HTERT RPE-1 (cell line): Measurements from ENCODE around the gene GAB4.
"Not testable (repeated sequence)": the region's sequence is repeated elsewhere in the genome, so short reads cannot be mapped to it uniquely, and the experiment has no call there.

Experiments
- in situ Hi-C: fragments of 300-500 bp; cut with MboI; formaldehyde crosslinking; loops from 4 replicates; pipeline ENCODE4 v1.14.3; 2020; ENCODE audit warnings: low sequenced_read_pairs

GAB4 gene

GRCh38 chr22:16960220-16960883 lies 47.7 kb downstream of the GAB4 start:
- in situ Hi-C loops, result no loop called here

GRCh38 chr22:16959345-16959930 lies 48.6 kb downstream of the GAB4 start:
- in situ Hi-C loops, result no loop called here

DNA sequence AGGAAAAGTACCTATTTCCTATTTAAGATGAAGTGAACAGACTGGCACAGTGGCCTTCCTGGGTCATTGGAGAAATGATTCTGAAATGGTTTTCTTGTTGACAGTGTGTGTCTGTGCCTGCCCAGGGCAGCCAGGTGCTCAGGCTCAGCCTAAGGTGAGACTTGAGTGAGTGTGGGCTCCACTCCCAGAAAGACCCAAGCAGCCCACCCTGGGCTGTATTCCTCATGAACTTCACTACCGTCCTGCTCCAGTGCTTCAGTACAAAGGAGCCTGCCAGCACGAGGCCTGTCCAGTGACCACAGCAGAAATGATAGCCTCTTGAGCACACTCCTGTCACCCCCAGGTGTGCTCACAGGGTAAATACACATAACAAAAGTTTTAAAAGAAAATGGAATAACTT lies 49.5 kb downstream of the GAB4 start:
- in situ Hi-C loops, result no loop called here

- in situ Hi-C loops, result no loop called here
These were observed 50.2 kb downstream of the GAB4 start for GRCh38 chr22:16957781-16958180.

DNA sequence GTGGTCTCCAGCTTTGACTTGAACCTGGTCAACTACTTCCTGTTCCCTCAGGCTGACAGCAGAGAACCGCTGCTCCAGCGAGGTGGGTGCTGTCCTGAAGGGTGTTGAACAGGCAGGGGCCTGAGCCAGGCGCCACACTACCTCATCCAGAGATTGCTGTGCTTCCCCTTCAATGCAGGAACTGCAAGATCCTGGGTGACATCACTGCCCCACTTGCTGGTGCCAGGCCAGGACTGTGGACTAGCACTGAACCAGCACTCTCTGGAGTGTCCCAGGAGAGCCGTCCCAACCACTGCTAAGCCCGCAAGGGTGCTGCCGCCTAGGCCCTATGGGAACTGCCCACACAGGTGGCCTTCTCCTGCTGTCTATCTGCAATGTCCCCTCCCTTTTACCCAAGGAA lies 51.7 kb downstream of the GAB4 start:
- in situ Hi-C loops, result no loop called here

DNA sequence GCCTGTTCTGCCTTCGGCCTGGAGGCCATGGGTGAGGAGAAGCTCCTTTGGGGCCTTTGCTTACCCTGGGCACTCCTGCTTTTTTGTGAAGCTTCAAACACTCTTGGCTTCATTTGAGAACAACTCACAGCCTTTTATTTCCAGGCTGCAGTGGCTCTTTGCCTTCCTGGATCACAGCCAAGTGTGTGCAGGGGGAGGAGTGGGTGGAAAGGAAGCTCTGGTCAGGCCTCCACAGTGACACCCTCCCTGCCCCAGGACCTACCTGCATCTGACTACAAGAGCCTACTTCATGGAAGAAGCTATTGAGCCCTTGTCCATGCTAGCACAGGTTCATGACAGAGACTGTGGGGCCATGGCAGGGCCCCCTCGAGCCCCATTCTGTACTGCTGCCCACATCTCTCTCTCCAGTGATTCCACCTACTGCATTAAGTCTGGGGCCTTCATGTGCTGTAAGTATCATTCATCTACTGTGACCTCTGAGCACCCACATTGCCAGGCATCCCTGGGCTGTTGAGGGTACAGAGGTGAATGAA lies 52.3 kb downstream of the GAB4 start:
- in situ Hi-C loops, result no loop called here

GRCh38 chr22:16955081-16955480 lies 52.9 kb downstream of the GAB4 start:
- in situ Hi-C loops, result no loop called here

DNA sequence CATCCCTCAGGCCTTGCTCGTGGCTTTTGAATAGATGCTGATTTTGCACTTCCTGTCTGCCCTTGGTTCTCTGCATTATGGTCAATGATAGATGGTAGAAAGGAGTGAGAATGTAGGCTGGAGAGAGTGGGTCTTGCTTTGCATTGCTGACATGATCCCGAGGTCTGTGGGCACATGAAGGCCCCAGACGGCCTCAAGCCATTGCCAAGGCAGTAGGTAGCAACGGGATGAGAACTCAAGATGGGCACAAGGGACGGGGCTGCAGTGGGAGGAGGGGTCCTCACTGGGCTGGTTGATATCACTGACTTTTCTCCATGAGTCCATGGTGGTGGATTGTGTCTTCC lies 54.0 kb downstream of the GAB4 start:
- in situ Hi-C loops, result no loop called here

GRCh38 chr22:16953206-16954059 lies 54.6 kb downstream of the GAB4 start:
- in situ Hi-C loops, result no loop called here

GRCh38 chr22:16949561-16949960 lies 58.5 kb downstream of the GAB4 start:
- in situ Hi-C loops, result no loop called here

DNA sequence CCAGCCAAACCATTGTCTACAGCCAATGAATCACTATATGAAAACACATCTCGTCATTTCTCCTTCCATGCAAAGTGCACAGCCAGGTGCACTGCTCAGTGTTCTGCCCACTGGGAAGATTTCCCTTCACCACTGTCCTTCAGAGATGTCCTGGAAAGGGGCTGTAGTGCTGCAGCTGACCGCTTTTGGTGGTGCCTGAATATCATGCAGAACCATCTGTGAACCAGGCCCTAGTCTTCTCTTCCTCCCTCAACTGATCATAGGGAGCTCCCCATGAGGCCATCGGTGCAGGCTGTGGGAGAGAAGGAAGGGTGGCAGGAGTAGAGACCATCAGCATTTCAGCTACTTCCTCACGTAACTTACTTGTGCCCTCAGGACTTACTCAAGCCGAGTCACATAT lies 70.2 kb downstream of the GAB4 start:
- in situ Hi-C loops, result no loop called here

GRCh38 chr22:16937209-16937608 lies 70.8 kb downstream of the GAB4 start:
- in situ Hi-C loops, result not testable (repeated sequence)

GRCh38 chr22:16936625-16937024 lies 71.4 kb downstream of the GAB4 start:
- in situ Hi-C loops, result no loop called here

DNA sequence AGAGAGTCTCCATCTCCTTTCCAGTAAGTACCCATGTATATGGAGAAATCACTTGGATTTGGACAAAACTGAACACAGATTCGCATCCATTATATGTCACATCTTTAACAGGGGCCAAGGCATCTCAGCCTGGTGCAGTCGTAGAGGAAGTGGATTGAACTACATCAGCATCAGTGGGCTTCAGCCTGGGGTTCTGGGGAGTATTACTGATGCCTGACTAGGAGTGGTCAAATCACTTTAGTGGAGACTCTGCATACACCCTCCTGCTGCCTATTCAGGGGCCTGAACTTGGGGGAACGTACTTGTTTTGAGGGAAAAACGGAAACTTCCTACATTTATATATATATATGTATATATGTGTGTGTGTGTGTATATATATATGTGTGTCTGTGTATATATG lies 72.8 kb downstream of the GAB4 start:
- in situ Hi-C loops, result no loop called here

DNA sequence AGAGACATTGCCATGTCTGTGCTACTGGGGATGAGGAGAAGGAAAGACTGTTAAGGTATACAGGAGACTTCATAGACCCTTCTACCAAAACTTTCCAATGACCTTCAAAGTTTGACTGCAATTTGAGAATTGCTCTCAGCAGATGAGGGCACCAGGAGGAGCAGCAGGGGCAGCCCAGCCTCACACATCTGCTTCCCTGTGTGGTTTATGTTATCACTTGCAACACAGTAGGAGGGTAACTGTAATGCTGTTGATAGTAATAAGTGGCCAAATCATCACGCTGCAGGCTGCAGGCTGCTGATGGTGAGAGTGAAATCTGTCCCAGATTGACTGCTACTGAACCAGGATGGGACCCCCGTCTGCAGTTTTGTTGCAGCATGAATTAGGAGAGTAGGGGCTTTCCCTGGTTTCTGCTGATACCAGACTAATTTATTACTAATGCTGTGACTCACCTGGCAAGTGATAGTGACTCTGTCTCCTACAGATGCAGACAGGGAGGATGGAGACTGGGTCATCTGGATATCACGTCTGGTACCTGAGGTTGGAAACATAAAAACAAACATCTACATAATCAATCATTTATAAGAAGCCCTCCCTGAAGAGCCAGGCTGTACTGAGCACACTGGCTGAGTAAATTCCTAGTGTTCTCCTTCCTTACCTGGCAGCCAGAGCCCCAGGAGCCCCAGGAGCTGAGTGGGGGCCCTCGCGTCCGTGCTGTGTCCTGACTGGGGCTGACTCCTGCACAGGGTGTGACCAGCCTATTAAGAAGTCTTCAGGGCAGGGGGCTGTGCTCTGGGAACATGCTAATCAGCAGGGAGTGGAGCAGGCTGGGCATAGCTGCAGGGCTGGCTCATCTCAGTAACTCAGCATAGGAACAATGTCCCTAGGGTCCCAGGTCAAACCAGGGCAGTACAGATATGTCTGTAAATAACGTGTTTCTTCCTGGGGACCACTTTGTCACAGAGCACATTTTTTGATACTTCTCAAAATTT lies 74.4 kb downstream of the GAB4 start:
- in situ Hi-C loops, result no loop called here

GRCh38 chr22:16932577-16932976 lies 75.4 kb downstream of the GAB4 start:
- in situ Hi-C loops, result no loop called here

- in situ Hi-C loops, result no loop called here
These were observed 82.5 kb downstream of the GAB4 start for GRCh38 chr22:16925407-16925966.

DNA sequence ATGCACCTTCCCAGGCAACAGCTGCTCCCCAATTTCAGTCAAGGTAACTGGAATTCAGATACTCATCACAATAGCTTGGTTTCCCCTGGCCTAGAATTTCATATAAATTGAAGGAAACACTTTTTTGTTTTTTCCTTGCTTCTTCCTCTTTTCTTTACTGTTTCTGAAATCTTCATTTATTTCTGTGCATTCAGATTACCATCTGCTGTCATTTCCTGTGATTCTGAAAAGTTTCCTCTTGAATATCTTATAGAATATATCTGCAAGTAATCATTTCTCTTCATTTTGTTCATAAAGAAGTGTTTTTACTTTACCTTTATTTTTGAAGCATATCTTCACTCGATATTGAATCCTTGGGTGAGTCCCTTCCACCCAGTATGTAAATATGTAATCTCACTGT lies 85.3 kb downstream of the GAB4 start:
- in situ Hi-C loops, result no loop called here

GRCh38 chr22:16922076-16922475 lies 85.9 kb downstream of the GAB4 start:
- in situ Hi-C loops, result no loop called here
